Fibroblast of skin of abdomen (primary cell): ENCODE measurements around the gene SEMA4D. TPM values are rescaled to one million over a fixed set of nuclear protein-coding genes. Genes with fewer than 3 reads are reported as not detected.
A peak's percentile ranks its signal among the peaks of the same experiment; 100 is the strongest.

ENCODE experiments used
- DNase-seq: peaks from one replicate; pipeline ENCODE4 v3.0.0-alpha.2; 2013
- polyA plus RNA-seq, 2 experiments: library from polyadenylated mRNA; unstranded; fragments of 120-200 nt; gene quantifications; one replicate each; pipeline ENCODE4 v1.2.1, GENCODE V29; 2013; ENCODE audit not compliant: insufficient read length in 2 of 2

The SEMA4D gene
- polyA plus RNA-seq (2013, experiment 1 of 2; ENCODE audit: insufficient read length), result 3.2 TPM
- 2.5 TPM for polyA plus RNA-seq (2013, experiment 2 of 2; ENCODE audit: insufficient read length)

DNA sequence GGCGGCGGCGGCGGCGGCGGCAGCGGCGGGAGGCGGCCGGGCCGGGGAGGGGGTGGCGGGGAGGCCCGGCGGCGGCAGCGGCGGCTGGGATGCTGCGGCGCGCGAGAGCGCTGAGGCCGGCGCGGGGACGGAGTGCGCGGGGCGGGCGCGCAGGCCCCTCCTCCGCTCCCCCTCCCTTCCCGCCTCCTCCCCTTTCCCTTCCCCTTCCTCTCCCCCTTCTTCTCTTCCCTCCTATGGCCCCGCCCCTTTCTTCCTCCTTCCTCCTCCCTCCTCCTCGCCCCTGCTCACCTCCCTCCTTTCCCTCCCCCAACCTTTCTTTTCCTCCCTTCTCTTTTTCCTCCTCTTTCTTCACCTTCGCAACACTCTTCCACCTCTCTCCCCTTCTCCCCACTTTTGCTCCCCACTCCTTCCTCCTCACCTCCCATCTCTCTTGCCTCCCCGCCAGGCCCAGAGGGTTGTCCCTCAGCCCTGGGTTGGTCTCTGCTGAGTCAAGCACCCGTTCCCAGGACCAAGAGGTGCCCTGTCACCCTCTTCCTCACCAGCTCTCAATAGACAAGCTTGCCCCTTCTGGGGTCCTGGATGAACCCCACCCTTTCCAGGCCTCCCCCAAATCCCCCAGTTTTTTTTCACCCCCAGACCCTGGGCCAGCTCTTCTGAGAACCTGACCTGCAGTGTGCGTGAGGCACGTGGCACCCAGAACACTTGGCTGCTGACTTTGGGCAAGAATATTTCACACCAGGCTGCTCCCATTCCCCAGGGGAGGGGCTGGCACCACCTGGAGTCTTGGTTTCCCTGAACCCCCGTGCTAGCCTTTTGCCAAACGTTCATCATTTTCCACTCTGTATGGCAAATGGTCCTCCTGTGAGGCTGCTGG lies at the start of gene SEMA4D:
Gene SEMA4D (minus strand): TSS at position 136 of the 874 bp plus-strand sequence. CDS start 92,657 bp downstream, outside the sequence.
- DNase-seq, result peak; percentile 68

GRCh38 chr9:89547000-89547399 lies 49.1 kb upstream of the SEMA4D start:
- DNase-seq, result no peak

DNA sequence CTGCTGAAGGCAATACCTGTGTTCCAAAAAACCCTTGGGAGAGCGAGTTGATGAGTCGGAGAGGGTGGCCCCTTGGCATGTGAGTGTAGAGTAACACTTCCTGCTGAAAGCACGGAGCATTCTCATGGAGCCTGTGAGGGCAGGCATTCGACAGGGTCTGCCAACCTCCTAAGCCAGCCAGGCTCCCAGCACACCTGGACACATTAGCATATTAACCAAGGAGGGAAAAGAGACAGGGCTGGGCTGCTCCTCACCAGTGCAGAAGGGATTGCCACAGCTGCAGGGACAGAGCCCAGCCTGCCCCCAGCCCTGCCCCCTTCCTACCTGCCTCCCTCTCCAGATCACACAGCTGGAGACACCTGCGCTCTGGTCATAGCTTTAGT lies 46.4 kb upstream of the SEMA4D start:
- no peak for DNase-seq

GRCh38 chr9:89543621-89544278 lies 45.8 kb upstream of the SEMA4D start:
- no peak for DNase-seq

- no peak for DNase-seq
These were observed 45.2 kb upstream of the SEMA4D start for GRCh38 chr9:89543111-89543510.

DNA sequence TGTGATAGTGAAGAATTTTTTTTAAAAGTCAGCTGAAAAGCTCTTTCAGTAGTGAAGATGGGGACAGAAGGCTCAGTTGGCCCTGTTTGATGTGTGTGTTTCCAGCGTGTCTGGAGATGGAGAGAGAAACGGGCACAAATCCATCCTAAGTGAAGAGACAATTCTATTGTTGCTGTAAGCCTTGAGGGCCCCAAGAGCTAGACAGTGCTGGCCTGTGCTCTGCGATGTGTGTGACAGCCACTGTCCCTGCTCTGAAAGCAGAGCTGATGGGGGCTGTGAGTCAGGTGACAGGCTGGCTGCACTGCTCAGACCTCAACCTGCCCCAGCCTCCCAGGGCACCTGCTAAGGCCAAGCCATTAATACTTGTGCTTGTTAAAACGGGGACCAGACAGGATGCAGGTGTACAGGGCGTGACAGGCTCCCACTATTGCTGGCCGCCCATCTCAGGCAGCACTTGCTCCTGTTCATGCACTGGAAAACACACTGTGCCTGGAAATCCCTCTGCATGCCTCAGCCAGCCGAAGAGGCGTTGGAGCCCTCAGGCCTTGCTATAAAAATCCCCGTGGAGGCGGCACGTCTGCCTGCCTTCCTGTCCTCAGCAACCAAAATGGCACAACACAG lies 44.6 kb upstream of the SEMA4D start:
- no peak for DNase-seq

GRCh38 chr9:89541798-89542197 lies 43.9 kb upstream of the SEMA4D start:
- DNase-seq, result no peak

GRCh38 chr9:89539374-89539773 lies 41.5 kb upstream of the SEMA4D start:
- no peak for DNase-seq

- no peak for DNase-seq
These were observed 41.0 kb upstream of the SEMA4D start for GRCh38 chr9:89538871-89539270.

GRCh38 chr9:89537166-89537565 lies 39.3 kb upstream of the SEMA4D start:
- no peak for DNase-seq

- DNase-seq, result no peak
These were observed 38.7 kb upstream of the SEMA4D start for GRCh38 chr9:89536600-89536999.

DNA sequence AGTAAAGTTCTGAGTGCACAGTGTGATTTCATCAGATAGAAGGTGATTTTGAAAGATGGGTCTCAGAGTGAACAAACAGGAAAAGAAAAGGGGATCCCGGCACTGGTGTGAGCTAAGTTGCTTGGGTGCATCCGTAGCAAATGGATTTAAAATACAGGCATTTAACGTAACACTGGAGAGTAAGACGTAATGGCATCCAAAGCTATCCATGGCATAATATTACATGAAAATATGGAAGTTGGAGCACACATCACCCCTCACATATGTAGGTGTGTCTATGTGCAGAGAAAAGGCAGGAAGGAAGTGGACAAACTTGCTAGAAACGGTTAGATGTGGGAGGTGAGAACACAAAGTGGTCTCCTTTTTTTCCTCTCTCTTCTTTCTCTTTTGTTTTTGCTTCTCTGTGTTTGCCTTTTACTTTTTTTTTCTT lies 38.2 kb upstream of the SEMA4D start:
- DNase-seq, result no peak

GRCh38 chr9:89535461-89535860 lies 37.5 kb upstream of the SEMA4D start:
- DNase-seq, result no peak

DNA sequence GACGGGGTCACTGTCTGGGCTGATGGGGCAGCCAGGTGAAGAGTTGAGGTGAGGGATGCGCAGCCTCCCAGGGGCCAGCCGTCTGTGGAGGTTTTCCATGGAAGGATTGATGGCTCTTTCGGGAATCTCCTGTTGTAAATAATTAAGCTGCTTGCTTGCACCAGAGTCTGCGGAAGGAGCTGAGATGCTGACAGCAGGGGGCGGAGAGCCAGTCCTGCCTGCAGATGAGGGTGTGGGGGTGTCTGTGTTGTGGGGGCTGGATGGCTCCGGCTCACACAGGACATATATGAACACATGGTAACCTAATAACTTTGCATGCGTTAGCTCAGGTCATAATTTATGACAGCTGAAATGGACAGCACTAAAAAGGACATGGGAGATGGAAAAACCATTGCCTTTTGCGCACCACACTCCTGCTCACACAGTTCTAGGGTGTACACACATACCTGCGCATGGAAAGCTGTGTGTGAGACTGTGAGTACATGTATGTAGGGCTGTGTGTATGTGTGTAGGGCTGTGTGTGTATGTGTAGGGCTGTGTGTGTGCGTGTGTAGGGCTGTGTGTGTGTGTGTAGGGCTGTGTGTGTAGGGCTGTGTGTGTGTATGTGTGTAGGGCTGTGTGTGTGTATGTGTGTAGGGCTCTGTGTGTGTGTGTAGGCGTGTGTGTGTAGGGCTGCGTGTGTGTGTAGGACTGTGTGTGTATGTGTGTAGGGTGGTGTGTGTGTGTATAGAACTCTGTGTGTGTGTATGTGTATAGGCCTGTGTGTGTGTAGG lies 36.8 kb upstream of the SEMA4D start:
- no peak for DNase-seq

GRCh38 chr9:89533411-89534095 lies 35.6 kb upstream of the SEMA4D start:
- DNase-seq, result no peak

GRCh38 chr9:89532944-89533343 lies 35.0 kb upstream of the SEMA4D start:
- no peak for DNase-seq

GRCh38 chr9:89532478-89532877 lies 34.6 kb upstream of the SEMA4D start:
- DNase-seq, result no peak

- no peak for DNase-seq
These were observed 33.9 kb upstream of the SEMA4D start for GRCh38 chr9:89531766-89532165.

DNA sequence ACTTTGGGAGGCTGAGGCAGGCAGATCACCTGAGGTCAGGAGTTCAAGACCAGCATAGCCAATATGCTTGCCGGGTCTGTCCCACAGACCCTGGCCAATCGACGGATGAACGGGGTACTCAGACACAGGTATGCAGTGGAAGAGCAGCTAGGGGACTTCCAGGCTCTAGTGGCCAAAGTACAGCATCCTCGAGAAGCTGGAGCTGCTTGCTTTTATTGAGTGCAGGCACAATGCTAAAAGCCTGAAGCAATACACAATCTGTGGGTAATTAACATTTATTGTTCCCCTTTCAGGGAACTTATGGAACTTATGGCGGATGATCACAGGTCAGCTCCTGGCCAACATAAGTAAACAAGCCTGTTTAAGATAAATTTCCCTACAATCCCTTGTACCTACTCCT lies 32.8 kb upstream of the SEMA4D start:
- no peak for DNase-seq

- no peak for DNase-seq
These were observed 31.5 kb upstream of the SEMA4D start for GRCh38 chr9:89529243-89530035.

DNA sequence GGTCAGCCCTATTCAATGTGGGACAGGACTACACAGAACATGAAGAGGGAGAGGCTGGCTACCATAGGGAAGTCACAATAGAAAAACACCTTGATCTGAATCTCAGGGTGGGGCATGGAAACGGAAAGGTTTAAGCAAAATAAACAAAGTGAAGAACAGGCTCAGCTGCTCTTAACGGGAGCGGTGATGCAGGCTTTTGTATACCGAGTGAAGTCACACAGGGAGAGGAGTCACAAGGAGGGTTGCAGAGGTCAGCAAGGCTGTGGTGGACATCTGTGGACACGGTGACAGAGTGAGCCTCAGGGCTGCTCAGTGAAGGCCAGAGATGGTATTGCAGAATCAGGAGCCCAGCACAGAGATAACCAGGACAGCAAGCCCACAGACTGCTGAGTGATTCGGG lies 30.6 kb upstream of the SEMA4D start:
- no peak for DNase-seq
